ENCODE measurements around the gene TMEM81.
A peak's percentile ranks its signal among the peaks of the same experiment; 100 is the strongest.

The TMEM81 gene

GRCh38 chr1:205084360-205084759 is at the start of gene TMEM81:
TSS of gene TMEM81 (minus strand) at chr1:205084460. CDS start at chr1:205084320, 140 bp downstream.
- TF ChIP-seq CTCF (IDR thresholded peaks at IDR 0.05; ENCODE audit: extremely low read depth, missing control alignments): no peak

GRCh38 chr1:205133287-205133686 is 49.0 kb upstream of the TMEM81 start:
- TF ChIP-seq CTCF (IDR thresholded peaks at IDR 0.05; ENCODE audit: extremely low read depth, missing control alignments): no peak
- DNase-seq (ENCODE audit: low spot score): no peak

More at GRCh38 chr1:205084360-205084759, at the start of gene TMEM81:
- DNase-seq (ENCODE audit: low spot score): no peak

GRCh38 chr1:205129447-205130029 is 45.3 kb upstream of the TMEM81 start:
- TF ChIP-seq CTCF (IDR thresholded peaks at IDR 0.05; ENCODE audit: extremely low read depth, missing control alignments): no peak
- DNase-seq (ENCODE audit: low spot score): no peak

- no peak for DNase-seq (ENCODE audit: low spot score)
- no peak for TF ChIP-seq CTCF (IDR thresholded peaks at IDR 0.05; ENCODE audit: extremely low read depth, missing control alignments)
Measured at GRCh38 chr1:205128050-205128449, 43.8 kb upstream of the TMEM81 start.

GRCh38 chr1:205127646-205128045 is 43.4 kb upstream of the TMEM81 start:
- TF ChIP-seq CTCF (IDR thresholded peaks at IDR 0.05; ENCODE audit: extremely low read depth, missing control alignments): no peak
- no peak for DNase-seq (ENCODE audit: low spot score)

- DNase-seq (ENCODE audit: low spot score): peak; percentile 12
- no peak for TF ChIP-seq CTCF (IDR thresholded peaks at IDR 0.05; ENCODE audit: extremely low read depth, missing control alignments)
Measured at GRCh38 chr1:205124726-205125125, 40.5 kb upstream of the TMEM81 start.

GRCh38 chr1:205122489-205122882 is 38.2 kb upstream of the TMEM81 start:
- no peak for DNase-seq (ENCODE audit: low spot score)

More at GRCh38 chr1:205122489-205122882, 38.2 kb upstream of the TMEM81 start:
- TF ChIP-seq CTCF (IDR thresholded peaks at IDR 0.05; ENCODE audit: extremely low read depth, missing control alignments): no peak
